Measurements from ENCODE around the gene LCORL. TPM values are rescaled to one million over a fixed set of nuclear protein-coding genes. Genes with fewer than 3 reads are reported as not detected.
"Not testable (repeated sequence)": the region's sequence is repeated elsewhere in the genome, so short reads cannot be mapped to it uniquely, and the experiment has no call there.

LCORL gene
- total and polyA plus RNA-seq, 4 donors, result 1.7 to 14.7 (median 5.4) TPM

- Histone ChIP-seq H3K27me3 (ENCODE audit: control insufficient read depth in 1 of 2, insufficient read depth in 2 of 2, low read length in 1 of 2) (no peaks in the 10 kb centered on the region), H3K4me3 (ENCODE audit: low read length in 2 of 2) (no peak overlapping the region), H3K4me1 (ENCODE audit: control insufficient read depth in 1 of 2, insufficient read depth in 2 of 2, low read length in 2 of 2) (no peaks in the 10 kb centered on the region), H3K27ac (ENCODE audit: low read depth in 1 of 2, low read length in 2 of 2) (no peak overlapping the region), H3K9me3 (ENCODE audit: control insufficient read depth, low read length) (no peaks in the 10 kb centered on the region), H3K36me3 (ENCODE audit: control insufficient read depth in 1 of 2, insufficient read depth in 2 of 2, low read length in 1 of 2) (no peaks in the 10 kb centered on the region)
- intact Hi-C loops (cut with DNase I), result no loop called here
- no peak for ATAC-seq (ENCODE audit: low FRiP score)
- 66 to 69% methylated on average over 3 of the region's 3 CpGs for WGBS, 2 donors
- no peak for DNase-seq
Observed at GRCh38 chr4:17867276-17867675, 154.3 kb downstream of the LCORL start.

- Histone ChIP-seq H3K27me3 (ENCODE audit: control insufficient read depth in 1 of 2, insufficient read depth in 2 of 2, low read length in 1 of 2) (no peaks in the 10 kb centered on the region), H3K36me3 (ENCODE audit: control insufficient read depth in 1 of 2, insufficient read depth in 2 of 2, low read length in 1 of 2) (no peaks in the 10 kb centered on the region), H3K27ac (ENCODE audit: low read depth in 1 of 2, low read length in 2 of 2) (no peak overlapping the region), H3K4me1 (ENCODE audit: control insufficient read depth in 1 of 2, insufficient read depth in 2 of 2, low read length in 2 of 2) (no peaks in the 10 kb centered on the region), H3K9me3 (ENCODE audit: control insufficient read depth, low read length) (no peaks in the 10 kb centered on the region), H3K4me3 (ENCODE audit: low read length in 2 of 2) (no peak overlapping the region)
- intact Hi-C loops (cut with DNase I), result no loop called here
- no peak for ATAC-seq (ENCODE audit: low FRiP score)
- WGBS, 2 donors, result 95 to 97% methylated on average over 2 of the region's 2 CpGs
- no peak for DNase-seq
Observed at GRCh38 chr4:17866810-17867209, 154.7 kb downstream of the LCORL start.

GRCh38 chr4:17865866-17866363, 155.6 kb downstream of the LCORL start:
- Histone ChIP-seq H3K4me3 (ENCODE audit: low read length in 2 of 2) (no peak overlapping the region), H3K9me3 (ENCODE audit: control insufficient read depth, low read length) (peaks cover 2% of the 10 kb centered on the region), H3K27me3 (ENCODE audit: control insufficient read depth in 1 of 2, insufficient read depth in 2 of 2, low read length in 1 of 2) (no peaks in the 10 kb centered on the region), H3K36me3 (ENCODE audit: control insufficient read depth in 1 of 2, insufficient read depth in 2 of 2, low read length in 1 of 2) (no peaks in the 10 kb centered on the region), H3K27ac (ENCODE audit: low read depth in 1 of 2, low read length in 2 of 2) (no peak overlapping the region), H3K4me1 (ENCODE audit: control insufficient read depth in 1 of 2, insufficient read depth in 2 of 2, low read length in 2 of 2) (no peaks in the 10 kb centered on the region)
- DNase-seq (no peak), ATAC-seq (ENCODE audit: low FRiP score) (no peak)
- intact Hi-C loops (cut with DNase I), result no loop called here
- 97 to 100% methylated on average over 1 of the region's 1 CpG for WGBS, 2 donors

DNA sequence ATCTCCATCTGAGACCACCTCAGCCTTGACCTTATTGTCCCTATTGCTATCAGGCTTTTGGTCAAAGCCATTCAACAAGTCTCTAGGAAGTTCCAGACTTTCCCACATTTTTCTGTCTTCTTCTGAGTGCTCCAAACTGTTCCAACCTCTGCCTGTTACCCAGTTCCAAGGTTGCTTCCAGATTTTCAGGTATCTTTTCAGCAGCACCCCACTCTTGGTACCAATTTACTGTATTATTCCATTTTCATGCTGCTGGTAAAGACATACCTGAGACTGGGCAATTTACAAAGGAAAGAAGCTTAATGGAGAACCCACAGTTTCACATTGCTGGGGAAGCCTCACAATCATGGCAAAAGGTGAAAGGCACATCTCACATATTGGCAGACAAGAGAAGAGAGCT, 159.6 kb downstream of the LCORL start:
- H3K27ac ChIP-seq (ENCODE audit: low read depth in 1 of 2, low read length in 2 of 2); H3K36me3 ChIP-seq (ENCODE audit: control insufficient read depth in 1 of 2, insufficient read depth in 2 of 2, low read length in 1 of 2); H3K27me3 ChIP-seq (ENCODE audit: control insufficient read depth in 1 of 2, insufficient read depth in 2 of 2, low read length in 1 of 2); DNase-seq; H3K4me3 ChIP-seq (ENCODE audit: low read length in 2 of 2); intact Hi-C loops (cut with DNase I); H3K4me1 ChIP-seq (ENCODE audit: control insufficient read depth in 1 of 2, insufficient read depth in 2 of 2, low read length in 2 of 2); ATAC-seq (ENCODE audit: low FRiP score); H3K9me3 ChIP-seq (ENCODE audit: control insufficient read depth, low read length): not testable (repeated sequence)

DNA sequence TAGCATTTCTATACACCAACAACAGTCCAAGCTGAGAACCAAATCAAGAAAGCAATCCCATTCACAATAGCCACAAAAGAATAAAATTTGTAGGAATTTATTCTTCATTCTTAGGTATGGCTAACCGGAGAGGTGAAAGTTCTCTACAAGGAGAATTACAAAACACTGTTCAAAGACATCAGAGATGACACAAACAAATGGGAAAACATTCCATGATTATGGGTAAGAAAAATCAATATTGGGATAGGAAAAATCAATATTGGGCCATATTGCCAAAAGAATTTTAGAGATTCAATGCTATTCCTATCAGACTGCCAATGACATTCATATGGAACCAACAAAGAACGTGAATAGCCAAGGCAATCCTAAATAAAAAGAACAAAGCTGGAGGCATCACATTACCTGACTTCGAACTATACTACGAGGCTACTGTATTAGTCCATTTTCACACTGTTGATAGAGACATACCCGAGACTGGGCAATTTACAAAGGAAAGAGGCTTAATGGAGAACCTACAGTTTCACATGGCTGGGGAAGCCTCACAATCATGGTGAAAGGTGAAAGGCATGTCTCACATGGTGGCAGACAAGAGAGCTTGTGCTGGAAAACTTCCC, 161.7 kb downstream of the LCORL start:
- intact Hi-C loops (cut with DNase I), result no loop called here
- Histone ChIP-seq H3K27ac (ENCODE audit: low read depth in 1 of 2, low read length in 2 of 2) (no peak overlapping the region), H3K36me3 (ENCODE audit: control insufficient read depth in 1 of 2, insufficient read depth in 2 of 2, low read length in 1 of 2) (no peaks in the 10 kb centered on the region), H3K4me3 (ENCODE audit: low read length in 2 of 2) (no peak overlapping the region), H3K9me3 (ENCODE audit: control insufficient read depth, low read length) (peaks cover 2% of the 10 kb centered on the region), H3K27me3 (ENCODE audit: control insufficient read depth in 1 of 2, insufficient read depth in 2 of 2, low read length in 1 of 2) (no peaks in the 10 kb centered on the region), H3K4me1 (ENCODE audit: control insufficient read depth in 1 of 2, insufficient read depth in 2 of 2, low read length in 2 of 2) (no peaks in the 10 kb centered on the region)
- DNase-seq (no peak), ATAC-seq (ENCODE audit: low FRiP score) (no peak)
- WGBS, 2 donors, result 97 to 98% methylated on average over 5 of the region's 5 CpGs

DNA sequence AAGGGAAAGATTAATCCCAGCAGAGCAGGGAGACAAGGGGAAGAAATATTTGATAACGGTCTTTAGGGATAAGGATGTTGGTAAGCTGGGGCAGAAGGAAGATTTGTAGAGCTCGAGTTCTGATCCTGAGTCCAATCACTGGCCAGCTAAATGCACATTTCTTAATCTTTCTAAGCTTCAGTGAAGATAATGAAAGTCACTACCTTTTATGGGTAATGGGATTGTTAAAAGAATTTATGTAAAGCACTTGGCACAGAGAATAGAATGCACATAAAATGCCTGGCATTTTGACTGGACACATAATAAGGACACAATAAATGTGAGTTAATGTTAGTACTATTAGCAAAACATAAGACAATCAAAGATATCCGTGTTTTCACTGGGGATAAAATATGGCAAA, 167.5 kb downstream of the LCORL start:
- no peaks in the 10 kb centered on the region for H3K27me3 ChIP-seq (ENCODE audit: control insufficient read depth in 1 of 2, insufficient read depth in 2 of 2, low read length in 1 of 2)
- WGBS, 2 donors, result 25 to 37% methylated on average over 3 of the region's 3 CpGs
- H3K4me3 ChIP-seq (ENCODE audit: low read length in 2 of 2), result no peak overlapping the region
- ATAC-seq (ENCODE audit: low FRiP score), result no peak
- no peaks in the 10 kb centered on the region for H3K9me3 ChIP-seq (ENCODE audit: control insufficient read depth, low read length)
- H3K4me1 ChIP-seq (ENCODE audit: control insufficient read depth in 1 of 2, insufficient read depth in 2 of 2, low read length in 2 of 2), result no peaks in the 10 kb centered on the region
- no peak for DNase-seq
- no peaks in the 10 kb centered on the region for H3K36me3 ChIP-seq (ENCODE audit: control insufficient read depth in 1 of 2, insufficient read depth in 2 of 2, low read length in 1 of 2)
- intact Hi-C loops (cut with DNase I), result no loop called here
- no peak overlapping the region for H3K27ac ChIP-seq (ENCODE audit: low read depth in 1 of 2, low read length in 2 of 2)

- ATAC-seq (ENCODE audit: low FRiP score) (no peak), DNase-seq (no peak)
- Histone ChIP-seq H3K4me1 (ENCODE audit: control insufficient read depth in 1 of 2, insufficient read depth in 2 of 2, low read length in 2 of 2) (no peaks in the 10 kb centered on the region), H3K9me3 (ENCODE audit: control insufficient read depth, low read length) (no peaks in the 10 kb centered on the region), H3K4me3 (ENCODE audit: low read length in 2 of 2) (no peak overlapping the region), H3K27me3 (ENCODE audit: control insufficient read depth in 1 of 2, insufficient read depth in 2 of 2, low read length in 1 of 2) (no peaks in the 10 kb centered on the region), H3K27ac (ENCODE audit: low read depth in 1 of 2, low read length in 2 of 2) (no peak overlapping the region), H3K36me3 (ENCODE audit: control insufficient read depth in 1 of 2, insufficient read depth in 2 of 2, low read length in 1 of 2) (no peaks in the 10 kb centered on the region)
- intact Hi-C loops (cut with DNase I), result no loop called here
Observed at GRCh38 chr4:17851959-17852358, 169.6 kb downstream of the LCORL start.

DNA sequence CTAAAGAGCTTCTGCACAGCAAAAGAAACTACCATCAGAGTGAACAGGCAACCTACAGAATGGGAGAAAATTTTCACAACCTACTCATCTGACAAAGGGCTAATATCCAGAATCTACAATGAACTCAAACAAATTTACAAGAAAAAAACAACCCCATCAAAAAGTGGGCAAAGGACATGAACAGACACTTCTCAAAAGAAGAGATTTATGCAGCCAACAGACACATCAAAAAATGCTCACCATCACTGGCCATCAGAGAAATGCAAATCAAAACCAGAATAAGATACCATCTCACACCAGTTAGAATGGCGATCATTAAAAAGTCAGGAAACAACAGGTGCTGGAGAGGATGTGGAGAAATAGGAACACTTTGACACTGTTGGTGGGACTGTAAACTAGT, 171.3 kb downstream of the LCORL start:
- intact Hi-C loops (cut with DNase I); H3K36me3 ChIP-seq (ENCODE audit: control insufficient read depth in 1 of 2, insufficient read depth in 2 of 2, low read length in 1 of 2); H3K9me3 ChIP-seq (ENCODE audit: control insufficient read depth, low read length); H3K27ac ChIP-seq (ENCODE audit: low read depth in 1 of 2, low read length in 2 of 2); ATAC-seq (ENCODE audit: low FRiP score); H3K27me3 ChIP-seq (ENCODE audit: control insufficient read depth in 1 of 2, insufficient read depth in 2 of 2, low read length in 1 of 2); H3K4me3 ChIP-seq (ENCODE audit: low read length in 2 of 2); H3K4me1 ChIP-seq (ENCODE audit: control insufficient read depth in 1 of 2, insufficient read depth in 2 of 2, low read length in 2 of 2); DNase-seq: not testable (repeated sequence)
- 94 to 100% methylated on average over 1 of the region's 1 CpG for WGBS, 2 donors

GRCh38 chr4:17846266-17846665, 175.3 kb downstream of the LCORL start:
- no peak for ATAC-seq (ENCODE audit: low FRiP score)
- 96 to 97% methylated on average over 2 of the region's 2 CpGs for WGBS, 2 donors
- no peak overlapping the region for H3K27ac ChIP-seq (ENCODE audit: low read depth in 1 of 2, low read length in 2 of 2)
- intact Hi-C loops (cut with DNase I), result no loop called here
- no peaks in the 10 kb centered on the region for H3K9me3 ChIP-seq (ENCODE audit: control insufficient read depth, low read length)
- H3K4me3 ChIP-seq (ENCODE audit: low read length in 2 of 2), result no peak overlapping the region
- H3K27me3 ChIP-seq (ENCODE audit: control insufficient read depth in 1 of 2, insufficient read depth in 2 of 2, low read length in 1 of 2), result no peaks in the 10 kb centered on the region
- no peaks in the 10 kb centered on the region for H3K4me1 ChIP-seq (ENCODE audit: control insufficient read depth in 1 of 2, insufficient read depth in 2 of 2, low read length in 2 of 2)
- no peak for DNase-seq
- H3K36me3 ChIP-seq (ENCODE audit: control insufficient read depth in 1 of 2, insufficient read depth in 2 of 2, low read length in 1 of 2), result no peaks in the 10 kb centered on the region
